Measurements from ENCODE around the gene PIRT. TPM values are rescaled to one million over a fixed set of nuclear protein-coding genes. Genes with fewer than 3 reads are reported as not detected.

Gene PIRT
- total RNA-seq, 1 donor from 2014 or later: not detected

DNA sequence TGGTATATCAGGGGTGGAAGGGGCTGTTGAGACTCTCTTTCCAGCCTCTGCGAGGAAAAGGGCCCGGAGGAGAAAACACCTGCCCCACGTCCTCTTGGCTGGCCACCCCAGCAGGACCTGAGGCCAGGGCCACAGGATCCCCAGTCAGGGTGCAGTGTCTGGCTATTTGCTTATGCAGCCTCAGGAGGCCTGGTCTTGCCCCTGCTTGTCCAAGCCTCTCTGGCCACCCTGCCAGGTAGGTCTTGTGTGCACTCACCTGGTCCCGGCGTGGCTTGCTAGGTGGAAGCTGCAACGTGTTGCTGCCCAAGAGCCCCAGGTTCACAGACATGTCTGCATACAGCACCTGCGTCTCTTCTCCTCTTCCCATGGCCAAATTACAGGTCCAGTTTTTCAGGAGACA is 34.5 kb downstream of the PIRT start:
- TF ChIP-seq, protein P1, sequence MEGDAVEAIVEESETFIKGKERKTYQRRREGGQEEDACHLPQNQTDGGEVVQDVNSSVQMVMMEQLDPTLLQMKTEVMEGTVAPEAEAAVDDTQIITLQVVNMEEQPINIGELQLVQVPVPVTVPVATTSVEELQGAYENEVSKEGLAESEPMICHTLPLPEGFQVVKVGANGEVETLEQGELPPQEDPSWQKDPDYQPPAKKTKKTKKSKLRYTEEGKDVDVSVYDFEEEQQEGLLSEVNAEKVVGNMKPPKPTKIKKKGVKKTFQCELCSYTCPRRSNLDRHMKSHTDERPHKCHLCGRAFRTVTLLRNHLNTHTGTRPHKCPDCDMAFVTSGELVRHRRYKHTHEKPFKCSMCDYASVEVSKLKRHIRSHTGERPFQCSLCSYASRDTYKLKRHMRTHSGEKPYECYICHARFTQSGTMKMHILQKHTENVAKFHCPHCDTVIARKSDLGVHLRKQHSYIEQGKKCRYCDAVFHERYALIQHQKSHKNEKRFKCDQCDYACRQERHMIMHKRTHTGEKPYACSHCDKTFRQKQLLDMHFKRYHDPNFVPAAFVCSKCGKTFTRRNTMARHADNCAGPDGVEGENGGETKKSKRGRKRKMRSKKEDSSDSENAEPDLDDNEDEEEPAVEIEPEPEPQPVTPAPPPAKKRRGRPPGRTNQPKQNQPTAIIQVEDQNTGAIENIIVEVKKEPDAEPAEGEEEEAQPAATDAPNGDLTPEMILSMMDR (IDR thresholded peaks at IDR 0.05; ENCODE audit: borderline replicate concordance): no peak
- H3K36me3 ChIP-seq: no peaks in the 10 kb centered on the region
- H3K27me3 ChIP-seq (ENCODE audit: low read depth): no peaks in the 10 kb centered on the region
- no peak for DNase-seq
- H3K9me3 ChIP-seq (replicated peaks): no peaks in the 10 kb centered on the region
- intact Hi-C loops (cut with micrococcal nuclease): no loop called here
- H3K4me1 ChIP-seq: peaks cover 1% of the 10 kb centered on the region
- H3K4me3 ChIP-seq: no peak overlapping the region
- H3K27ac ChIP-seq (replicated peaks): no peak overlapping the region

DNA sequence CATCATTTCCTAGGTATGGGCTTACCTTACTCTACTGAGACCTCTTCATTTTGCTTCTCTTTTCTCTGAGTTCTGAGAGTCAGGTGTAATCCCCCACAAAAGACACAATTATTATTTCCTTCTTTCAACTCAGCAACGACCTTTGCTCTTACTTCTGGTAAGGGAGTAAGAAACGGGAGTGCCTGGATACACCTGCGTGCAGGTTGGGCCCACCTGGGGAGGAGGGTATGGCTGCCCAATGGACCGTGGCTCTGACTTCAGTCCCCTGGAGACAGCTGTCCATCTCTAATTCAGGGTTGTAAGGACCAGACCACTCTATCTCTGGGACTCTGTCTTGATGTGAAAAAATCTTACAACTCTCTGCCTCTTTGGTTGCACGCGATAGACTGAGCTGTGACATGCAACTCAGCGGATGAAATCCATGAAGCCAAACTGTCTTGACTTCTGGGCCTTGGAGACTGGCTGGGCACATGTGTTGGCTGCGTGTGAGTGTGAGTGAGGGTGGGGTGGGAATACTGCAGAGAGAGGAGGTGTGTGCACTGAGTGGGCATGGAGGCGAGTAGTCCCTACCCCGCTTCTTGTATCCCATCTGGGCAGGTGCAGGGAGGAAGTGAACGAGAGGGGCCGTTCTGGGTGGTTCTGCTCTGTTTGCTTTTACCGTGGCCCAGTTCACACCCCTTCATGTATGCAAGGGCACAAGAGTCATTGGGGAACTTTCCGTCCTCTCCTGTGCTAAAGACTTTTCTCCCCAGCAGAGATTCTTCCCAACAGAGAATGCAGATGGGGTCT is 35.2 kb downstream of the PIRT start:
- Histone ChIP-seq H3K4me3 (no peak overlapping the region), H3K4me1 (peaks cover 8% of the 10 kb centered on the region), H3K36me3 (no peaks in the 10 kb centered on the region), H3K27me3 (ENCODE audit: low read depth) (no peaks in the 10 kb centered on the region), H3K9me3 (replicated peaks) (no peaks in the 10 kb centered on the region), H3K27ac (replicated peaks) (no peak overlapping the region)
- intact Hi-C loops (cut with micrococcal nuclease): no loop called here
- DNase-seq: no peak
- TF ChIP-seq, protein P1 (IDR thresholded peaks at IDR 0.05; ENCODE audit: borderline replicate concordance): no peak

DNA sequence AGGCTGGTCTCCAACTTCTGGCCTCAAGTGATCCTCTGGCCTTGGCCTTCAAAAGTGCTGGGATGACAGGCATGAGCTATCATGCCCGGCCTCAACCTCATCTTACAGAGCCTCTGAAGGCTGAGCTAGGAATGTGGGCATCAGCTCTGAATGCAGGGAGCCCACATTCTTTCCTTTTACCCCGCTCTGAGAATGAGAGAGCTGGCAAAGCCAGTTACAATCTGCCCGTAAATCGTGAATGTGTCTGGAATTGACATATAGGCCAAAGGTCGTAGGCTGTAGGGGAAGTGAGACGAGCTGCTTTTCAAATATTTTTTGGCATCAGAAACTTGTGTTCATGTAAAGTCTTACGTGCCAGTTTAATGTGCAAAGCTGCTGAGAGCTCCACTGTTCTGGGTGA is 38.5 kb downstream of the PIRT start:
- no peaks in the 10 kb centered on the region for H3K27me3 ChIP-seq (ENCODE audit: low read depth)
- peaks cover 11% of the 10 kb centered on the region for H3K4me1 ChIP-seq
- H3K4me3 ChIP-seq: no peak overlapping the region
- H3K9me3 ChIP-seq (replicated peaks): no peaks in the 10 kb centered on the region
- no peaks in the 10 kb centered on the region for H3K36me3 ChIP-seq
- TF ChIP-seq, protein P1 (IDR thresholded peaks at IDR 0.05; ENCODE audit: borderline replicate concordance): no peak
- H3K27ac ChIP-seq (replicated peaks): no peak overlapping the region
- DNase-seq: no peak
- intact Hi-C loops (cut with micrococcal nuclease): no loop called here

DNA sequence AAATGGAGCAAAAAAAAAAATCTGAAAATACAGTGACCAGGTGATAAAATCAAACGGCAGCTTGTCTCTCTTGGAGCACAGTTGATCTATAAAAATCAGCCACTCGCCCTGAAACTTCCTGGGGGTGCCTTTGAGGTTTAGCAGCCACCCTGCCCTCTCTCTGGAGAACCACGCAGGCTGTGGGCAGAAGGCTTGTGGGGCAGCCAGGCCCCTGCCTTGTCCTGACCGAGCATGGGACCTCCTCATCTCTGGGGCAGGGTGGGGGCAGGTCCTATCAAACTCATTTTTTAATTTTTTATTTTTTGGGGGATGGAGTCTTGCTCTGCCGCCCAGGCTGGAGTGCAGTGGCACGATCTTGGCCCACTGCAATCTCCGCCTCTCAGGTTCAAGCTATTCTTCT is 39.0 kb downstream of the PIRT start:
- Histone ChIP-seq H3K27ac (replicated peaks) (no peak overlapping the region), H3K4me3 (no peak overlapping the region), H3K36me3 (no peaks in the 10 kb centered on the region), H3K9me3 (replicated peaks) (no peaks in the 10 kb centered on the region), H3K4me1 (peaks cover 11% of the 10 kb centered on the region), H3K27me3 (ENCODE audit: low read depth) (no peaks in the 10 kb centered on the region)
- TF ChIP-seq, protein P1 (IDR thresholded peaks at IDR 0.05; ENCODE audit: borderline replicate concordance): no peak
- no peak for DNase-seq
- intact Hi-C loops (cut with micrococcal nuclease): no loop called here

DNA sequence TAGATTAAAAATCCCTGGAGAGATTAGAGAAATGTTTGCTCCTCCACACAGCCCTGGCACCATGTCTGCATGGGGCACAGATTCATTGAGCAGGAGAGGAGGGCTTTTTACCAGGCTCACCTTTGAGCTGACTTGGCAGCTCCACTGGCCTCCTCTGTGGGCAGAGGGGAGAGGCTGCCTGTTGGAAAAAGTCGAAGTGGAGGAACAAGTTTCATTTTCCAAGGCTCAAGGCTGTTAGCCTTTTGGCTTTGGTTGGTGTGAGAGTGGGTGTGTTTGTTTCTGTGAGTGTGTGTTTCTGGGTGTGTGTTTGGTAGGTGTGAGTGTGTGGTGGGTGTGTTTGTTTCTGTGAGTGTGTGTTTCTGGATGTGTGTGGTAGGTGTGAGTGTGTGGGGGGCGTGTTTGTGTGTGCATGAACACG is 39.5 kb downstream of the PIRT start:
- Histone ChIP-seq H3K4me3 (no peak overlapping the region), H3K9me3 (replicated peaks) (no peaks in the 10 kb centered on the region), H3K27ac (replicated peaks) (no peak overlapping the region), H3K4me1 (peaks cover 11% of the 10 kb centered on the region), H3K27me3 (ENCODE audit: low read depth) (no peaks in the 10 kb centered on the region), H3K36me3 (no peaks in the 10 kb centered on the region)
- intact Hi-C loops (cut with micrococcal nuclease): no loop called here
- TF ChIP-seq, protein P1 (IDR thresholded peaks at IDR 0.05; ENCODE audit: borderline replicate concordance): no peak
- no peak for DNase-seq

Data from left ventricle myocardium inferior (tissue), 1 donor.